Natural killer cell (primary cell): Measurements from ENCODE around the gene PMF1. TPM values are rescaled to one million over a fixed set of nuclear protein-coding genes. Genes with fewer than 3 reads are reported as not detected.

Experiments
- ATAC-seq, 3 donors: fragments of 150-1000 bp in 2 of 3; fragments of 200-7000 bp in 1 of 3; cut with Tn5 transposase; 1 replicate in 1 of 3; 2 replicates in 2 of 3; pipeline ENCODE4 v1.10.0; 2021; ENCODE audit warnings: mild to moderate bottlenecking in 2 of 3, moderate library complexity in 2 of 3
- DNase-seq, 2 donors: peaks; one replicate each; pipeline versions ENCODE4 v3.0.0 to v3.0.0-alpha.2; 2013 to 2021; ENCODE audit warnings: mixed read lengths in 1 of 2
- H3K27ac ChIP-seq: one replicate; pipeline ENCODE4 v1.5.1; 2013; ENCODE audit warnings: mild to moderate bottlenecking, low read length
- H3K27me3 ChIP-seq: one replicate; pipeline ENCODE4 v1.6.1; 2013; ENCODE audit warnings: low read length; ENCODE audit not compliant: control insufficient read depth, insufficient read depth
- H3K36me3 ChIP-seq: one replicate; pipeline ENCODE4 v1.6.1; 2013; ENCODE audit warnings: low read length; ENCODE audit not compliant: control insufficient read depth, insufficient read depth
- H3K4me1 ChIP-seq: one replicate; pipeline ENCODE4 v1.6.1; 2013; ENCODE audit warnings: low read length; ENCODE audit not compliant: control insufficient read depth, insufficient read depth
- H3K4me3 ChIP-seq: one replicate; pipeline ENCODE4 v1.5.1; 2013; ENCODE audit warnings: low read length
- H3K9me3 ChIP-seq: one replicate; pipeline ENCODE4 v1.6.1; 2013; ENCODE audit warnings: low read length; ENCODE audit not compliant: control insufficient read depth, insufficient read depth
- H3K27ac Mint-ChIP-seq, 2 donors: one replicate each; pipeline ENCODE4 v1.8.0; 2022; ENCODE audit warnings: mild to moderate bottlenecking in 2 of 2, mixed read lengths in 2 of 2, moderate library complexity in 1 of 2
- H3K27me3 Mint-ChIP-seq, 2 donors: one replicate each; pipeline ENCODE4 v1.8.0; 2022; ENCODE audit warnings: low read depth in 2 of 2, mixed read lengths in 2 of 2
- H3K36me3 Mint-ChIP-seq: one replicate; pipeline ENCODE4 v1.8.0; 2022; ENCODE audit warnings: mixed read lengths
- H3K4me1 Mint-ChIP-seq, 2 donors: one replicate each; pipeline ENCODE4 v1.8.0; 2022; ENCODE audit warnings: mixed read lengths in 2 of 2
- H3K4me3 Mint-ChIP-seq: one replicate; pipeline ENCODE4 v1.8.0; 2022; ENCODE audit warnings: mild to moderate bottlenecking, moderate library complexity, mixed read lengths
- H3K9me3 Mint-ChIP-seq, 2 donors: one replicate each; pipeline ENCODE4 v1.8.0; 2022; ENCODE audit warnings: mixed read lengths in 2 of 2
- WGBS: methylation state at CpG from one replicate; pipeline ENCODE4 v1.1.7; 2013; ENCODE audit warnings: missing lambda C conversion rate; ENCODE audit not compliant: insufficient coverage; 5-methylcytosine and 5-hydroxymethylcytosine counted together
- intact Hi-C: fragments of 100-400 bp; cut with micrococcal nuclease; formaldehyde crosslinking; loops from one replicate; pipeline ENCODE4 v1.14.2; 2022
- total RNA-seq, 4 donors: library from RNA; stranded (reverse); fragments of 120-200 nt in 1 of 4; gene quantifications; one replicate each; pipeline versions ENCODE4 v1.2.3 to v1.2.4, GENCODE V29; 2013 to 2022
- TF ChIP-seq, protein P1 (sequence below): fragments of 200-600 bp; IDR thresholded peaks from one replicate; pipeline ENCODE4 v1.8.0; 2022; ENCODE audit warnings: antibody characterized with exemption

PMF1 gene
- total RNA-seq, 3 donors from 2014 or later (not counting 1 experiment from before 2014, with no cell fraction given): 61.5 to 70.3 (median 64.0) TPM

DNA sequence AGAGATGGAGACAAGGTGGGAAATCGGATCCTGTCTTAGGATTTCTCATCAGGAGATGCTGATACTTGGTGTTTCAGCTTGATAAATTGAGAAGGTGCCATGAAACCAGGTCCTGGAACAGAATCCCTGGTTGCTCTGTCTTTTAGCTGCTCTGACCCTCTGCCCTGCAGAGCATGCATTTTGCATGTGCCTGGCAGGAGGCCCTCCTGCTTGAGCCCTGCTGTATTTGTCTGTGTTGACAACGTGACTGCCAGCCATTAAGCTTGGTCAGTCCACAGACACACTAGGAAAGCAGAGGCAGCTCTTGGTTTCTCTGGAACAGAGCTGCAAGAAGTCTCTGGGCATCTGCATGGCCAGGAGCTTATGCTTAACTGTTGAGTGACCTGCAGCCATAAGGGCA, 16.4 kb upstream of the PMF1 start:
- Histone ChIP-seq H3K4me1 (peaks cover 31% of the 10 kb centered on the region), H3K27me3 (no peaks in the 10 kb centered on the region), H3K27ac (no peak overlapping the region), H3K9me3 (no peaks in the 10 kb centered on the region), H3K36me3 (peaks cover 19% of the 10 kb centered on the region), H3K4me3 (no peak overlapping the region)
- Mint-ChIP-seq H3K4me1 (peaks cover 57 to 62% of the 10 kb centered on the region in 2 donors), H3K36me3 (no peaks in the 10 kb centered on the region), H3K27ac (no peak overlapping the region), H3K27me3 (no peaks in the 10 kb centered on the region), H3K4me3 (no peak overlapping the region), H3K9me3 (no peaks in the 10 kb centered on the region)
- ATAC-seq: no peak
- 92% methylated on average over 2 of the region's 2 CpGs for WGBS
- intact Hi-C loops: no loop called here
- TF ChIP-seq, protein P1, sequence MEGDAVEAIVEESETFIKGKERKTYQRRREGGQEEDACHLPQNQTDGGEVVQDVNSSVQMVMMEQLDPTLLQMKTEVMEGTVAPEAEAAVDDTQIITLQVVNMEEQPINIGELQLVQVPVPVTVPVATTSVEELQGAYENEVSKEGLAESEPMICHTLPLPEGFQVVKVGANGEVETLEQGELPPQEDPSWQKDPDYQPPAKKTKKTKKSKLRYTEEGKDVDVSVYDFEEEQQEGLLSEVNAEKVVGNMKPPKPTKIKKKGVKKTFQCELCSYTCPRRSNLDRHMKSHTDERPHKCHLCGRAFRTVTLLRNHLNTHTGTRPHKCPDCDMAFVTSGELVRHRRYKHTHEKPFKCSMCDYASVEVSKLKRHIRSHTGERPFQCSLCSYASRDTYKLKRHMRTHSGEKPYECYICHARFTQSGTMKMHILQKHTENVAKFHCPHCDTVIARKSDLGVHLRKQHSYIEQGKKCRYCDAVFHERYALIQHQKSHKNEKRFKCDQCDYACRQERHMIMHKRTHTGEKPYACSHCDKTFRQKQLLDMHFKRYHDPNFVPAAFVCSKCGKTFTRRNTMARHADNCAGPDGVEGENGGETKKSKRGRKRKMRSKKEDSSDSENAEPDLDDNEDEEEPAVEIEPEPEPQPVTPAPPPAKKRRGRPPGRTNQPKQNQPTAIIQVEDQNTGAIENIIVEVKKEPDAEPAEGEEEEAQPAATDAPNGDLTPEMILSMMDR: no peak
- DNase-seq: no peak

DNA sequence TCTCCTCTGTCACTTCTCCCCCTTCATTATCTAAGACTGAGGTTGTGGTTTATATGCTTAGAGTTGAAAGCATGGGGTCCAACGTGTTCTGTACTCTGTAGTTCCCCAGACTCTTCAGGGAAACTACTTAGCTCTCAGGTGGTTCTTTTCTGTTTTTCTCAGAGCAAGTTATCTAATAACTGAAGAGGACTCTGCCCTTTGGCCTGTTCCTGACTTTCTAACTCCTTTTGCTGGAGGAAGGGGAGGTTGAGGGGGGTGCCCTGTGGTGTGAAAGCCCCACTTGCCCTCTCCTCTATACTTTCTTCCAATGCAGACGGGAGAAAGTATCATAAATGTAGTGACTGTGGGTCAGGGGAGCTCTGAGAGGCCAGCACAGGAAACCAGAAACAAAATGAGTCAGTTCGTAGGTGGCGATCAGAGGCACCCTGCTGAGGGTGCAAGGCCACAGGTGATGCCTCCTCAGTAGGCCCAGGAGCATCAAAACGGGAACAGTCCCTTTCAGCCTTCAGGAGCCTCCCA, 13.9 kb upstream of the PMF1 start:
- 55% methylated on average over 4 of the region's 5 CpGs for WGBS
- TF ChIP-seq, protein P1: no peak
- ATAC-seq (no peak), DNase-seq (no peak)
- Mint-ChIP-seq H3K36me3 (no peaks in the 10 kb centered on the region), H3K4me1 (peaks cover 45 to 48% of the 10 kb centered on the region in 2 donors), H3K27ac (peak overlapping the region; percentile 36 to 70), H3K9me3 (no peaks in the 10 kb centered on the region), H3K27me3 (no peaks in the 10 kb centered on the region), H3K4me3 (no peak overlapping the region)
- Histone ChIP-seq H3K4me1 (peaks cover 24% of the 10 kb centered on the region), H3K36me3 (peaks cover 30% of the 10 kb centered on the region), H3K27me3 (no peaks in the 10 kb centered on the region), H3K27ac (no peak overlapping the region), H3K9me3 (no peaks in the 10 kb centered on the region), H3K4me3 (no peak overlapping the region)
- intact Hi-C loops: no loop called here

DNA sequence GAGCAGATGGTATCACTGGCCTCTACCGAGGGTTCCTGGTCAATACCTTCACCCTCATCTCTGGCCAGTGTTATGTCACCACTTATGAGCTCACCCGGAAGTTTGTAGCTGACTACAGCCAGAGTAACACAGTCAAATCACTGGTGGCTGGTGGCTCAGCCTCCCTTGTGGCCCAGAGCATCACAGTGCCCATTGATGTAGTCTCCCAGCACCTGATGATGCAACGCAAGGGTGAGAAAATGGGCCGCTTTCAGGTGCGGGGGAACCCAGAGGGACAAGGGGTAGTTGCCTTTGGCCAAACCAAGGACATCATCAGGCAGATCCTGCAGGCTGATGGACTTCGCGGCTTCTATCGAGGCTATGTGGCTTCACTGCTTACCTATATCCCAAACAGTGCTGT, 12.8 kb upstream of the PMF1 start:
- intact Hi-C loops: no loop called here
- no peaks in the 10 kb centered on the region for H3K9me3 Mint-ChIP-seq
- H3K4me3 Mint-ChIP-seq: no peak overlapping the region
- Histone ChIP-seq H3K9me3 (no peaks in the 10 kb centered on the region), H3K4me1 (peaks cover 15% of the 10 kb centered on the region), H3K36me3 (peaks cover 30% of the 10 kb centered on the region), H3K27me3 (no peaks in the 10 kb centered on the region), H3K4me3 (no peak overlapping the region), H3K27ac (no peak overlapping the region)
- DNase-seq (no peak), ATAC-seq (no peak)
- peaks cover 37 to 40% of the 10 kb centered on the region in 2 donors for H3K4me1 Mint-ChIP-seq
- H3K27me3 Mint-ChIP-seq: no peaks in the 10 kb centered on the region
- WGBS: 94% methylated on average over 8 of the region's 8 CpGs
- H3K27ac Mint-ChIP-seq: no peak overlapping the region
- TF ChIP-seq, protein P1: no peak
- no peaks in the 10 kb centered on the region for H3K36me3 Mint-ChIP-seq

DNA sequence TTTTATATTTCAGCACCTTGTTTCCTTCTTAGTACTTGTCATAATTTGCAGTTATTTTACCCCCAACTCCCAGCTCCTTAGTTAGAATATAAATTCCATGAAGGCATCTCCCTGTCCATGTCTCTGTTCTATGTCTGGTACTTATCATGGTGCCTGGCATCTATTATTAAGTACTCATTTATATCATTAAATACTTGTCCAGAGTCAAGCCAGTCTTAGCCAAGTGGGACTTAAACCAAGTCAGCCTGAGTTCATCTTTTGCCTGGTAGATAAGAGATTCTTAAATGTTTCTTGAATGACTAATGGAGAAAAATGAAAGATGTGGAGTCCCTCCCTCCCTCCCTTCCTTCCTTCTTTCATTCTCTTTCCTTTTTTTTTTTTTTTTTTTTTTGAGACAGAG, 9.5 kb upstream of the PMF1 start:
- H3K4me3 ChIP-seq: no peak overlapping the region
- intact Hi-C loops: no loop called here
- H3K4me1 ChIP-seq: peaks cover 7% of the 10 kb centered on the region
- H3K36me3 Mint-ChIP-seq: peaks cover 2% of the 10 kb centered on the region
- peaks cover 28 to 30% of the 10 kb centered on the region in 2 donors for H3K4me1 Mint-ChIP-seq
- peaks cover 32% of the 10 kb centered on the region for H3K36me3 ChIP-seq
- DNase-seq: no peak
- no peak overlapping the region for H3K27ac Mint-ChIP-seq
- no peaks in the 10 kb centered on the region for H3K9me3 Mint-ChIP-seq
- H3K4me3 Mint-ChIP-seq: no peak overlapping the region
- no peak overlapping the region for H3K27ac ChIP-seq
- no peaks in the 10 kb centered on the region for H3K27me3 ChIP-seq
- H3K9me3 ChIP-seq: no peaks in the 10 kb centered on the region
- ATAC-seq: no peak
- no peaks in the 10 kb centered on the region for H3K27me3 Mint-ChIP-seq
- TF ChIP-seq, protein P1: no peak
